ENCODE data around the gene UBASH3B.

Gene UBASH3B

DNA sequence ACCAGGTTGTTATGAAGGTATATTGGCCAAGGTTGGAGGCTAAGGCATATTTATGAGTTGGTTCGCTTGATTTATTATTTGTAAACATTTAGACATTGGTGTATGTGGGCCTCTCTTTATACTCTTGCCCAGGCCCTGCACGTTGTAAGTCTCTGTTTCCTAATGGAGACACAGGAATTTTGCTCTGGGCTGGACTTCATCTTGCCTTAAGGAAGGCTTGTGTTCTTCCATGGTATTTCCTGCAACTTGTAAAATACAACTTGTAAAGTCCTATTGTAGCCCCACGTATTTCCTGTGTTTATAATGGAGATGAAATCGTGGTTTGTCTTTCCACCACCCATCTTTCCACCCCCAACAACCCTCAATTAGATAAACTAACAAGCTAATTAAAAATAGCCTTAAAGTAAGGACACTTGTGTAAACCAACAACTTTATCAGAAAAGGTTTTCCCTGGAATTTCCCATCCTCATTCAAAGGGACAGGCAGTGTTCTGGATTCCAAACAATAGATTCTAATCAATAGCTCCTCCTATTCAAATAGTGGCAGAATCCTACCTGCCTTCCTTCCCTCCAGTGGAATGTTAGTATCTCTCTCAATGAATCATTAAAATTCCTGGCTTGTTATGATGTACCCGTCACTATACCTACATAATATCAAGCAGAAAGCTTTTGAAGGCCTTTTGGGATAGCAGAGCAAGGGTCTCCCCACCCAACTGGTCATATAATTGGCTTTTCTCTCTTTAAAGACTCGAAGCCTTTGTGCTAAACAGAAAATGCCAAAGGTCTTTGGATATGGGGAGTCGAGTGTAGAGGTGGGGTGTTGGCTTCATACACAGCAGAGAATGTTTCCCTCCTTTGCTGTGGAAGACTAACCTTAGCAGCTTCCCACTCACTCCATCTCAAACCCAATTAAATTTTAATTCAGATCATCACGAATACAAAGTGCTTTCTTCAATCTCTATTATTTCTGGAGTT, 77.1 kb downstream of the UBASH3B start:
- DNase-seq: no peak

DNA sequence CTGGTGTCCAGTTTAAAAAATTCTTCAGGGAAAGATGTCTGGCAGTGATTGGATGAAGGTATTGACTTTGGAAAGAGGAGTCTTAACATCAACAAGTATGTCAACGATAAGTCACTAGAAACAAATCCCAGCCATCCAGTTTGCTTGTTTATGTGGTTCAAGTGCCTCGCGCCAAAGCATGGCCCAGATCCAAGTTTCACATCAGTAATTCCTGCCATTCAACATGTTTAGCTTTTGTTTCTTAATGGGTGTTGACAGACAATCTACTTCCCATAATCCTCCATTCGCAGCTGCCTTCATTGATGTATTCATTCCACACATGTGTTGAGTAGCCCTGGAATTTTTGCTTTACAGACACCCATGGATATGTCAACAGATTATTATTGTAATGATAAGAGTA, 77.8 kb downstream of the UBASH3B start:
- no peak for DNase-seq

DNA sequence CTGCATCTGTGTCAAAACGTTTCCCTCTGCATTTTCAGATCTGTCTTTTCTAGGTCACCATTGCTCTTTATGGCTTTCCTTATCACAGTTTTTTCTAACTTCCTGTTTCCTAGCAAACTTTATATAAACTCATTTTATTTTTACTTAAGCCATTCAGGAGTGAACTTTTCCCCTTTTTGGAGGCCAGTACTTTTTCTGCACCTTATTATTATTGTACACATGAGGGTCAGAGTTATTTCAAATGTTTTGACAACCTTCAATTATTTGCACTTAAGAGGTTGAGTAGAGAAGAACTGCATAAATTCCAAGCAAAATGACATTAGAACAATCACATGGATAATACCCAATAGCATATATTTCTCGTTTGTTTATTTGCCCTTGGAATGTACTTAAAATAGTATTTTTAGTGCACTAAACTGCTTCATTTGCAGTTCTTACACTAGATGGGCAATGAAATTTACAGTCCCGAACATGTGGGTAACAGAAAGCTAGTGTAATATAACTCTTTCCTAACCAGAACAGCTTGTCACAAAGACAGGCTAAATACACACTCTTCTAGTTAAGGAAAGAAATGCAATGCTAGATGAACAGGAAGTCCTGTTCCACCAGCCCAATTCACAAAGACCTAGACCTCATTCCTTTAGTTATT, 79.5 kb downstream of the UBASH3B start:
- no peak for DNase-seq

DNA sequence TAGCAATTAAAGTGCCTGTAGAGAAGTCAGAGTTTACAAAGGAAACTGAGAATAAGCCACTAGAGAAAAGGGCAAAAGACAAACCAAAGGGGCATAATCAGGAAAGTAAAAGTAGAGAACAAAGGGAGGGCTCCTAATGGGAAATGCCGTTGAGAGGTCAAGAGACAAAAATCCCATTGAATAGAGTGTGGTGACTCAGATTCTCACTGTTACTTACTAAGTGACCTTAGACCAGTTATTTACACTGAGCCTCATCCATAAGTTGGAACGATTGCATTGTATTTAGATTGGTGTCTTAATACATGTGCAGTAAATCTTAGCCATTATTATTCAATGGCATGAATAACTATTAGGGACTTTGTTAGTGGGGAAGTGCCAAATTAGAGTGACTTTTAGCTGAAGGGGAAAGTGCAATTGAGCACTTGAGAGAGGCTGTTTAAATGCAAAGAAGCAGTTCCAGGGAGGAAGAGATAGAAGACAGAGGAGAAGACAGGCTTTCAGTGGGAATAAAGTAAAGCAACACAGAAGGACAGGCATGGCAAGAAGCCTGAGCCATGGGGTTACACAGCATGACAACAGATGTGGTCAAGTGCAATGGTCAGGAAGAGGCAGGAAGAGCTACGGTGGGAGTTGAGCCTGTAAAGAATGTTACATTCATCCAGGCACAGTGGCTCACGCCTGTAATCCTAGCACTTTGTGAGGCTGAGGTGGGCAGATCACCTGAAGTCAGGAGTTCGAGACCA, 82.6 kb downstream of the UBASH3B start:
- DNase-seq: no peak

DNA sequence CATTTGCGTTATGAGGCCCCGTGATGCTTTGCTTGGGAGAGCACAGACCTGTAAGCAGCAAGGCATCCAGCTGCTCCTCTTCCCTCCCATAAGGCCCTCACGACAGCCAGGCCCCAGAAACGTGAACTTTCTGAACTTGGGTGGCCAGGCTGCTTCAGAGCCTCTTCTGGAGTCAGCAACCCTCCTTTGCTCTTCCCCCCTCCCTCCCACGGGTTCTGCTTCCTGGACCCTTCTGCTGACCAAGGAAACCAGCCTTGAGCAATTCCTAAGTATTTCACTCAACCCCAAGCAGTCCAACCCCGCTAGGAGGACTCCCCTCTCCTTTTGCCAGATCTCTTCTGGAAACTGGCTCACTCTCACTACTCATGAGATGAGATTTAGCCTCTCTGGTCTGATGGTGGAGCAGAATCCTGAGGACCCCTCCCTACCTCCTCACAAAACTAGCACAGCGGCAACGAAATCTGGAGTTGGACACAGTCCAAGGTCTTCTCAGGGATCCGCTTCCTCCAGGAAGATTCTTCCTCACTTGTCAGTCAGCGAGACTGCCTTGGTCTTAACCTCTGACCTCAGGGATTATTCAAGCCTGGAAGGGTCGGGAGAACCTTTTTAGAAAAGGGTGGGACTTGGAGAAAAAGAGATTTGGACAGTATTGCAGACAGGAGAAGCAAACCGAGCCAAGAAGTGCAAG, 86.2 kb downstream of the UBASH3B start:
- no peak for DNase-seq

DNA sequence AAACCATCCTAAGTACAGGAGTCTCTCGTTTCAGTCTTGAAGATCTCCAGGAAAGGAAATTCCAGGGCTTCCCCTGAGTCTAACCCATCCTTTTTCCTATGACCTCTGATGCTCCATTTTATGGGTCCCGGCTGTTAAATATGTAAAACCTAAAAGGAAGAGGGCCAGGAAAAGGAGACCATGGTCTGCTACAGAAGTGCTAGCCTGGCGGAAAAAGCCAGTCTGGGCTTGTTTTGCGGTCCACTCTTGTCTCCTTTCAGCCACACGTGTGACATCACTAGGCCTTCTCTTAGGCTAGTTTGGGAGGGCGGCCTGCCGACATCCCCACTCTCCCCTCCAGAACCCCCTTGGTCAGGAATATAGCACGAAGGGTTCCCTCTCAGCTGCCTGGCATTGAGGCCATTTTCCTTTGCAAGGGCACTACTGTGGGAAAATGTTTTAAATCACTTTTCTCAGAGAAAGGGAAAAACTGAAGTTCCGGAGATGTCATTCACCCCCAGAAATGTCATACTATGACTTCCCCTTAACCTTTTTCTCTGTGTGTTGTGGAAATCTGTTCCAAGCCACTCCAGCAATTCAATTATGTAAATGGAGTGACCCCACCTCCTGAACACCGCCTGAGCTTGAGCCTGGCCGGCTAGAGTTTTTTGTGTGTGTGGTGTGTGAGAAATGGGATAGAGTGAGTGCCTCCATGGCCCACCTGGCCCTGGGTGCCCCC, 86.9 kb downstream of the UBASH3B start:
- DNase-seq: no peak

DNA sequence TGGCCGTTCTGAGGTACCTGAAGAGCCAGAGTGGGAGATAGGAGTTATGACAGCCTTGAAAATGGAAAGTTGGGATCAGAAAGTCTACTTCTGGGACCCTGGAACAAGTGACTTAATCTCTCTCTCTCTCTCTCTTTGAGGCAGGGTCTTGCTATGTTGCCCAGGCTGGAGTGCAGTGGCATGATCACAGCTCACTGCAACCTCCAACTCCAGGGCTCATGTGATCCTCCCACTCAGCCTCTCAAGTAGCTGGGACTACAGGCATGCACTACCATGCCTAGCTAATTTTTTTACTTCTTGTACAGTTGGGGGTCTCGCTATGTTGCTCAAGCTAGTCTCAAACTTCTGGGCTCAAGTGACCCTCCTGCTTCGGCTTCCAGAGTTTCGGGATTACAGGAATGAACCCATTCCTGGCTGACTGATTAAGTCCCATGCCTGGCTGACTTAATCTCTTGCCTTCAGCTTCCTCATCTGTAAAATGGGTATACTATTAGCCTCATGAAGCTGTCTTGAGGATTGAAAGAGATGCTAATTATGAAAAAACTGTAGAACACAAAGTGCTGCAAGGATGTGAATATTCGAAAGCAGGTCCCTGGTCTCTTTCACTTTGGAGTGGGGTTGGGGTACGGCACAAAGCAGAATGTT, 87.7 kb downstream of the UBASH3B start:
- no peak for DNase-seq

DNA sequence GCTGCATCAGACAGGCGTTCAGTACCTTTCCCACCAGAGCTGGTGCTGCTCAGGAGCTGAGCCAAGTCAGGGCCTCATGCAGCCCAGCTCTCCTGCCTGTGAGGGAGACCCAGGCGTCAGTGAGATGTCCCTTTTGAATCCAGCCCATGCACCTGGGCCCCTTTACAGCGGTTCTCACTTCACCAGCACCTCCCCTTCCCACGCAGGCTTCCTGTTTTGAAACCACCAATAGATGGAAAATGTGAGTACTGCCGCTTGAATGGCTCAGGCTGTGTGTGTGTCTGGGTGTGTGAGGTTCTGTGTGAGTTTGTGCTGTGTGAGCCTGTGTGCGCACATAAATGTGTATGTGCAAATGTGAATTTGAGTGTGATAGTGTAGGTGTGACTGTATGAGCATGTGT, 88.4 kb downstream of the UBASH3B start:
- DNase-seq: no peak

DNA sequence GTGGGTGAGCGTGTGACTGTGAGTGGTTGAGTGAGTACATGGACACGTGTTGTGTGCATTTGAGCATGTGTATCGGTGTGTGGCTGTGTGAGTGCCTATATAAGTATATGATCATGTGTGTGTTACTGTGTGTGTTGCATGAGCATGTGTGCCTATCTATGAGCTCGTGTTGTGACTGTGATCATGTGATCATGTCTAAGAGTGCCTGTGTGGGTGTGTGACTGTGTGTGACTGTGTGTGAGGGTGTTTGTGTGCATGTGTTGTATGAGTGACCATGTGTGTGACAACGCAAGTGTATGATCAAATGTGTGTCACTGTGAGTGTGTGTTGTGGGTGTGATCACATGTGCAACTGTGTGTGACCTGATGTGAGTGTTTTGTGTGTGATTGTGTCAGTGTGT, 88.8 kb downstream of the UBASH3B start:
- no peak for DNase-seq

DNA sequence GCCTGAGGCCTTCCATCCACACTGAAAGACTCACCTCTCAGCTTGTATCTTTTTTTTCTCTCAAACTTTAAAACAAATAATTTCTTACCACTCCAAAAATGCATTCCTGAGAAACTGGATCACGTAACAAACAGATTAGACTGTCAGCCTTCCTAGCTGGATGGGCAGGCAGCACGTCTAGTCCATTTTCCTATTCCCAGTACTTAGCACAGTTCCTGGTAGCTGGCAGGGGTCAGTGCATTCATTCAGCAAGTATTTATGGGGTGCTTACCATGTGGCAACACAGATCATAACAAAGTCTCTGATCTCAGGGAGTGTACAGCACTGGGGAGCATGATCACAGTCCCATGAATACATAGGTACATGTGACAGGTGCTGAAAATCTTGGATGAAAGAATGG, 89.6 kb downstream of the UBASH3B start:
- no peak for DNase-seq

DNA sequence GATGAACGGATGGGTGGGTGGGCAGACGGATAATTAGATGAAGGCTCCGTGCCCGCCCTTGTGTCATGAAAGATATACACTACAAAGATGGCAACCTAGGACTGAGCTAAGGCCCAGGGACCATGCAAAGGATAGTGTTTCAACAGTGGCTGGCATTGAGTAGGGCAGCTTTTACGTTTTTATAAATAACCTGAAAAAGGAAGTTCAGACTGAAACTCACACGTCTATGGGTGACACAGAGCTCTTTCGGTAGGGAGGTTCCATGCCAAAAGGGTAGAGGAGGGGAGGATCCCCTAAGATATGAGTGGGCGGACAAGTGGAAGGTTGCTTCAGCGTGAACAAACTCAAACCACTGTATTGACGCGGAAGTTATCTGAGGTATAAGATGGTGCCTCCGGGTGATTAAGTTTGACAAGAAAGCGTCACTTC, 90.5 kb downstream of the UBASH3B start:
- DNase-seq: no peak

DNA sequence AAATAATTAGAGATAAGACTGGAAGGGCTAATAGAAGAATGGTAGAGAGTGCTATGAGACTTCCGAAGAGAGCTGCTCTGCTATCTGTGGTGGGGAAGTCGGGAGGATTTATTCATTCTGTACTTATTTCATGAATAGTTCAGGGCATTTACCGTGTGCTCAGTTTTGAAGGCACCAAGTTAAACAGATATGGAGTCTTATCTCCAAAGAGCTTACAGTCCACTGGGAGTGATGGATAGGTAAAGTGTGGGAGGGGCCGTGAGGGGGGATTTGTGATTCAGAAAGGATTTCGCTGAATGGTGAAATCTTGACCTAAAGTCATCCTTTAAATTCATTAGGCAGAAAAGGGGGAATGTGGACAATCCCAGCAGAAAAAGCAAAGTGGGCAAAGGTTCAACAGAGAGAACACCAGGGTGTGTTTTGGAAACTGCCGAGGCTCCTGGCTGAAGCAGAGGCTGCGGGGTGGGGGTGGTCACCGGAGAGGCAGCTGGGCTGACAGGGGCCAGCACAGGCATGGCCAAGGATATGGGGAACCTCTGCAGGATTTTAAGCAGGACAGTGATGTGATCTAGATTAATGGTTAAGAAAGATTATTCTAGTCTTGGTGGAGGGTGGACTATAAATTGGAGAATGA, 91.2 kb downstream of the UBASH3B start:
- no peak for DNase-seq

DNA sequence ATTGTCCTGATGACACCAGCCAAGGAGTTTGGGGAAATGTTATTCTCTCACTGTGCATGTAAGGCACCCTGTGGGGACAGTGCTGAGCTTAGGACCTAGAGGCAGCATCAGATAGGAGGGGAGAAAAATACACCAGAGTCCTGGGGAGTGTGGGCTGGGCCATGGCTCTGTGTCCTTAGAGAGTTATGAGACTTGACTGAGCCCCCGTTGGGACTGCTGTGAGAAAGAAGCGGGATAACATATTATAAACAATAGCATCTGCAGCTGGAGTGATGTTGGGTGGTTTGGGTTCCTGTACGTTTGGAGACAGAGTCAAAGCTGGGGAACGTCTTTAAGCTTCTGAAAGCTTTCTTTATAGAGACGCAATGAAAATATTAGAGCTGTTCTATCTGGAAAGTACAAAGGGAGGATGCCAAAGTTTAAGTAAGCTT, 91.8 kb downstream of the UBASH3B start:
- DNase-seq: no peak

DNA sequence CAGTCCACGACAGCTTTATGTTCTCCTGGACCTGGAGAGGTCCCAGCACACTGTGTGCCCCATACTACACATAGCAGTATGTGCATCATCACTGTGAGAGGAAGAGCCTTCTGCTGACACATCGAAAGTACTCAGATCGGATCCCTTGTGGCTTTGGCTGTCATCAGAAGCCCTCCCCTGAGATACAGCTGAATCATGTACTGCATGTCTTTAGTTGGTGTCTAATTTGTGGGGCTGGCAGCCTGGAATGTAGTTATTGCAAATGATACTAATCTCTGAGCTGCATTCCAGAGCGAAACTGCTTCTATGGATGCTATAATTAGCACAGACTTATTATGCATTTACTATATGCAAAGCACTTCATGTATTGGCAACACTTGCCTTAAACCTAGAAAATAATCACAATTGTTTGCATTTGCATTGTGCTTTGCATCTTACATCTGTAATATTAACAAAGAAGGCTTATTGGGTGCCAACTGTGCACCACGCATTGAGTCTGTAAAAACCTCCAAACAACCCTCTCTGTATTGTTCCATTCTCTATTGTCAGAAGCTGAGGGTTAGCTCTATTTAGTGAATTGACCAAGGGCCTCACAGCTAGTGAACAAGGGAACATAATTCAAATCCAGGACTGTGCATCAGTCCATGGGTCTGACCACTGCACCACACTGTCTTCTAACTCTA, 93.6 kb downstream of the UBASH3B start:
- DNase-seq: no peak

DNA sequence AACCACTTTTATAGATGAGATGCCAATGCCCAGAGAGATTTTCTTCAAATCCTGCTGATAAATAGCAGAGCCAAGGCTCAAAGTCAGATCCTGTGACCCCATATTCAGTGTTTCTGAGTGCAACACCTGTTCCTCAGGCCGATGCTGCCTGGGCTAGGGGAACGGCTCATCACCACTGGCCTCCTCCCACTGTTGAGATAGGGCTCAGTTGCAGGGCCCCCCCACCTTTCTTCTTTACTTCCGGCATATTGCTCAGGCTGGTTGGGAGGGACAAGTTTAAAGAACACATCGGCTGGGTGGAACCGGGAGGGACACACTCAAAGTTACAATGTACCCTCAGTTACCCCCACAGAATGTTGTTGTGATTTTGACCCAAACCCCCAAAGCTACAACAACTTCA, 94.5 kb downstream of the UBASH3B start:
- no peak for DNase-seq

DNA sequence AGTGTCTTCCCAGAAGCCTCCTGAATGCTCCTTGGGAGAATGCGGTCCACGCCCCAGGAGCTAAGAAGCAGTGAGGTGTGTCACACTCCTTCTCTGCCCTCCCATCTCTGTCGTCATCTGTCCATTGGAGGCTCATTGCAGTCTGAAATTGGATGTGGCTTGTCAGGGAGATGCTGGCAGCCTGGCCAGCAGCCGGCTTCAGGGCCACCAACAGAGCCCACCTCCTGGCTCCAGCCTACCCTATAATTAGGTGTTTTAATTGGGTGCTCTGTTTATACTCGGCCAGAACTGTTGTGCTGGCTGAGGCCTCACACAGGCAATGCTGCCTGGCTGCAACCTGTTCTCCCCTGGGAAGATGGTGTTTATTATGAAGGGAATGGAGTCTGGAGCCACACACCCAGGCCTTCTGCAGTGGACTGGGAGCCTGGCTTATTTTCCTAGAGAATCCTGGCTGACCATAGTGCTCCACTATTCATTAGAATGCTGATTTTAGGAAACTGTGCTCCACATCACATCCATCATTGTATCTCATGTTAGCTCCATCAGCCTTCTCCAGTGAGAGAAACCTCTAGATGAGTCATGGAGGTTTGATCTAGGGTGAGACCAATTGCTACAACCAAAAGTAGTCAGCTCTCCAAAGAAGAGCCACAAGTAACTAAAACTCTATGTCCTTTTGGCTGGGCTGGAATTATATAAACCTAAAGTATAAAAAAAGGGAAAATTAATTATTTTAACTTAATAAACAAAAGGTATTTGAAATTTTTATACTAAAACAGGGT, 96.0 kb downstream of the UBASH3B start:
- DNase-seq: no peak

DNA sequence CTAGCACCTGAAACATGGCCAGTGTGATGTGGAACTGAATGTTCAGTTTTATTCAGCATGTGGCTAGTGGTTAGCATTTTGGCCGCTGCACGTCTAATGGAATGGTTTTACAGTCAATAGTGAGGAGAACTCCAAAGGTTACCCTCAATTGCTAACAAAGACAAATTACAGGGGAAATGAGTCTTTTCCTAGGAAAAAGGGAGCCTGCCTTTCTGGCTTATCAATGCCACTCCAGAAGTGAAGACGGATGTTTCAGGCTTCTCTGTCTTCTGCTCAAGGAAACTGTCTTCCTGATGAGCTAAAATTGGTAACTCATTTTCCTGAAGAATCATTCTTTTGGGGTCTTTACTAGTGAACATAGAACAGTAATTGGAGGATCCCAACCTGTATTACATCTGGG, 98.5 kb downstream of the UBASH3B start:
- no peak for DNase-seq

DNA sequence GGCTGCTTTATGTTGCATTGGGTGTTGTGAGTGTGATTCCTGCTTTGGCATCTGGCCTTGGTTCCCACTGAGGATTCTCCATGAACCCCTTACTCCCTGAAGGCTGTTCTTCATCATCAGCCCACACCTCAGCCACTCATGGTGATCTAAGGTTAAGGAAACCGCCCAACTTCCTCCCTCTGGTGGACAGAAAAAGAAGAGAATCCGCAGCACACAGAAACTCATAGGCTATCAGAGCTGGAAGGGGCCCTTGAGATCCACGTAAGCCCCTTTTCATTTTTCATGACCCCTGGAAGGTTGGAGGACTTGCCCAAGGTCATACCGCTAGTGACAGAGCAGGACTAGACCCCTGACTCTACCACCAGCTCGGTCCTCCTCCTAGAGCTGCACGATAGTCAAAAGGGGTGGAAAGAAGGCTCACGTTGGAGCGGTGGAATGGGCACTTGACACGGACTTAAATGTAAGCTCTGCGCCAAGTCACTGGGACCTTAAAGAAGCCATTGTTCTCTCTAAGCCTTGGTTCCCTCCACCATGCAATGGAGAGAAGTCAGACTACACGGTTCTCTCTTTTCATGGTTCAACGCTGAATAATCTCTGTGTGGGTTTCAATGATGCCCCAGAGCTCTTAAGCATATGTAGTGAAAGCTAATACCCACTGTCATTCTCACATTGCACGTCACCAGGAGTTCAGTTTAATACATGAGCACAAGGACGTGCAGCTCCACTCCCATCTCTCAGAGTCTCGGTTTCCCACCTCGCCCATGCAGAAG, 99.2 kb downstream of the UBASH3B start:
- no peak for DNase-seq

All from right kidney (tissue), 1 donor.